Left lung (tissue), 10 donors: Measurements from ENCODE around the gene PDCD7. TPM values are rescaled to one million over a fixed set of nuclear protein-coding genes. Genes with fewer than 3 reads are reported as not detected.
A peak's percentile ranks its signal among the peaks of the same experiment; 100 is the strongest.
"Not testable (repeated sequence)": the region's sequence is repeated elsewhere in the genome, so short reads cannot be mapped to it uniquely, and the experiment has no call there.

Source experiments
- ATAC-seq: fragments of 200-7000 bp; cut with Tn5 transposase; one replicate; pipeline ENCODE4 v1.9.1; 2020; ENCODE audit warnings: moderate library complexity
- DNase-seq, 4 donors: peaks; one replicate each; pipeline ENCODE4 v3.0.0-alpha.2; 2013 to 2020
- H3K27ac ChIP-seq, 2 donors: fragments of 200-600 bp; sonication (generic) in 1 of 2; one replicate each; pipeline versions ENCODE4 v1.5.0 to v1.8.0; 2020 to 2021
- H3K27me3 ChIP-seq, 2 donors: fragments of 200-600 bp; sonication (generic) in 1 of 2; one replicate each; pipeline versions ENCODE4 v1.5.0 to v1.8.0; 2020 to 2021
- H3K36me3 ChIP-seq, 2 donors: fragments of 200-600 bp; sonication (generic) in 1 of 2; one replicate each; pipeline versions ENCODE4 v1.5.0 to v1.8.0; 2020 to 2021
- H3K4me1 ChIP-seq, 2 donors: fragments of 200-600 bp; one replicate each; pipeline ENCODE4 v1.8.0; 2021
- H3K4me3 ChIP-seq, 2 donors: fragments of 200-600 bp; sonication (generic) in 1 of 2; one replicate each; pipeline versions ENCODE4 v1.5.0 to v1.8.0; 2020 to 2021; ENCODE audit warnings: mild to moderate bottlenecking in 1 of 2
- H3K9me3 ChIP-seq, 2 donors: fragments of 200-600 bp; sonication (generic) in 1 of 2; one replicate each; pipeline versions ENCODE4 v1.5.0 to v1.8.0; 2020 to 2021
- intact Hi-C, 2 donors: fragments of 100-400 bp; cut with DNase I; formaldehyde crosslinking; loops; one replicate each; pipeline versions ENCODE4 v1.11.2 to v1.14.2; 2022
- polyA plus RNA-seq, 6 donors: library from polyadenylated mRNA; unstranded; fragments of 120-200 nt; gene quantifications; one replicate each; pipeline ENCODE4 v1.2.1, GENCODE V29; 2013; ENCODE audit not compliant: insufficient read length in 6 of 6
- total RNA-seq, 2 donors: library from RNA; stranded (reverse); fragmentation: NEBNext Ultra II Directional; extraction: Animal tissue kit (Norgen Biotek cat#: 25700); gene quantifications; one replicate each; pipeline ENCODE4 v1.2.1, GENCODE V29; 2021
- TF ChIP-seq, protein P1 (sequence below), 2 donors: fragments of 200-600 bp; sonication (generic) in 1 of 2; IDR thresholded peaks; one replicate each; pipeline versions ENCODE4 v1.5.0 to v1.8.0; 2021; ENCODE audit warnings: antibody characterized with exemption in 2 of 2
- donor health status: DM: no; HTN: yes; CAD: no.
- donor health status: DM: no; HTN: no; CAD: no.

Gene PDCD7
- total and polyA plus RNA-seq, 8 donors: 15.8 to 35.4 (median 33.8) TPM

DNA sequence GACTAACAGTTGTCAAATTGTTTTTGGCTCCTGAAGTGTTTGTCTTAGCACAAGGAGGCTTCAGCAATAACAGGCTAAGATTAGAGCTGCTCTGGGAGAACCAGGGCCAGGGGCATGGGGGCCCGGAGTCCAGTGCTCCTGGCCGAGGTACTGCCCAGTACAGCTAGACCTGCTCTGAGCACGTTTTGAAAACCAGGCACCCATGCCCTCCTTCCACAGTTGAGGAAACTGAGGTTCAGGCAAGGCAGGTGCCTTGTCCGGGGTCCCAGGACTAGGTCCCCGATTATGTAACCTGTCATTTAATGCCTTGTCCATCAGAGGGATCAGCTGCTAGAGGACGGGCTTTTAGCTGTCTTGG, 37.9 kb downstream of the PDCD7 start:
- no peaks in the 10 kb centered on the region for H3K27me3 ChIP-seq
- no peaks in the 10 kb centered on the region for H3K9me3 ChIP-seq
- no peaks in the 10 kb centered on the region for H3K4me1 ChIP-seq
- TF ChIP-seq, protein P1, sequence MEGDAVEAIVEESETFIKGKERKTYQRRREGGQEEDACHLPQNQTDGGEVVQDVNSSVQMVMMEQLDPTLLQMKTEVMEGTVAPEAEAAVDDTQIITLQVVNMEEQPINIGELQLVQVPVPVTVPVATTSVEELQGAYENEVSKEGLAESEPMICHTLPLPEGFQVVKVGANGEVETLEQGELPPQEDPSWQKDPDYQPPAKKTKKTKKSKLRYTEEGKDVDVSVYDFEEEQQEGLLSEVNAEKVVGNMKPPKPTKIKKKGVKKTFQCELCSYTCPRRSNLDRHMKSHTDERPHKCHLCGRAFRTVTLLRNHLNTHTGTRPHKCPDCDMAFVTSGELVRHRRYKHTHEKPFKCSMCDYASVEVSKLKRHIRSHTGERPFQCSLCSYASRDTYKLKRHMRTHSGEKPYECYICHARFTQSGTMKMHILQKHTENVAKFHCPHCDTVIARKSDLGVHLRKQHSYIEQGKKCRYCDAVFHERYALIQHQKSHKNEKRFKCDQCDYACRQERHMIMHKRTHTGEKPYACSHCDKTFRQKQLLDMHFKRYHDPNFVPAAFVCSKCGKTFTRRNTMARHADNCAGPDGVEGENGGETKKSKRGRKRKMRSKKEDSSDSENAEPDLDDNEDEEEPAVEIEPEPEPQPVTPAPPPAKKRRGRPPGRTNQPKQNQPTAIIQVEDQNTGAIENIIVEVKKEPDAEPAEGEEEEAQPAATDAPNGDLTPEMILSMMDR (IDR thresholded peaks at IDR 0.05): no peak
- no peak overlapping the region for H3K27ac ChIP-seq
- no peak overlapping the region for H3K4me3 ChIP-seq
- DNase-seq (no peak), ATAC-seq (no peak)
- peaks cover 3 to 41% of the 10 kb centered on the region in 2 donors for H3K36me3 ChIP-seq
- intact Hi-C loops: loop anchor here in 1 of 2 donors (10.0 kb wide), 1 partner anchor 61 kb away; no protein-coding TSS in a partner anchor

GRCh38 chr15:65095011-65095746, 38.4 kb downstream of the PDCD7 start:
- intact Hi-C loops: loop anchor here in 1 of 2 donors (10.0 kb wide), 1 partner anchor 60 kb away; no protein-coding TSS in a partner anchor
- Histone ChIP-seq H3K9me3 (no peaks in the 10 kb centered on the region), H3K36me3 (peaks cover 3 to 35% of the 10 kb centered on the region in 2 donors), H3K27me3 (no peaks in the 10 kb centered on the region), H3K4me1 (no peaks in the 10 kb centered on the region), H3K27ac (no peak overlapping the region), H3K4me3 (no peak overlapping the region)
- ATAC-seq: peak; percentile 17
- TF ChIP-seq, protein P1 (IDR thresholded peaks at IDR 0.05): no peak
- DNase-seq: no peak

DNA sequence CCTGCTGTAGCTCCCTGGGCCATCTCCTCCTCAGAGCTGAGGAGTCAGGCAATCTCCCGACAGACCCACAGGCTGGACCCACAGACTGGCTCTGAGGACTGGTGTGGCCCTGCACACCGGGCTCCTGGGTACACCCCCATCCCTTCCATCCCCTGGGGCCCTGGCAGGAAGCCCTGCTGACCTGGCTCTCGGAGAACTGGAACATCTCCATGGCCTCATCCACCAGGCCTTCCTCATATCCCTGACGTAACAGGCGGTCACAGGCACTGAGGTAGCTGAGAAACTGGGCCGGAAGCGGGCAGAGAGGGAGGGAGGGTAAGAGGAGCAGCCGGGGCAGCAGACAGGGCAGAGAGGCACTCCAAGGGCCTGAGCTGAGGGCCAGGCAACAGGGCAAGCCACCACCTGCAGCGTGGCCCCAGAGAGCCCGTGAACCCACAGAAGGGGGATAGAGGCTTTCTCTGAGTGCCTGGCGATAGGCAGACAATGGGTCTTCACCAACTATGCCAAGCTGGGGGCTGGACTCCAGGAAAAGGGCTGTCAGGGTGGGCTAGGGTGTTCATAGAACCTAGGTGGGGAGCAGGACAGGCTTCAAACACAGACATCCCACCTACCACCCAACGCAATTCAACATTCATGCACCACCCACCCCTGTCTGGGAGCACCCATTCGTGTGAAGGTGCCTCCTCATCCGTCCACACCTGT, 39.2 kb downstream of the PDCD7 start:
- ATAC-seq (peak; percentile 67), DNase-seq (no peak)
- Histone ChIP-seq H3K9me3 (no peaks in the 10 kb centered on the region), H3K27me3 (no peaks in the 10 kb centered on the region), H3K4me1 (no peaks in the 10 kb centered on the region), H3K4me3 (no peak overlapping the region), H3K36me3 (peaks cover 3 to 28% of the 10 kb centered on the region in 2 donors), H3K27ac (no peak overlapping the region)
- intact Hi-C loops: loop anchor here in 1 of 2 donors (10.0 kb wide), 1 partner anchor 60 kb away; no protein-coding TSS in a partner anchor
- TF ChIP-seq, protein P1 (IDR thresholded peaks at IDR 0.05): no peak

GRCh38 chr15:65093793-65094170, 39.8 kb downstream of the PDCD7 start:
- intact Hi-C loops: loop anchor here in 1 of 2 donors (10.0 kb wide), 1 partner anchor 59 kb away; no protein-coding TSS in a partner anchor

GRCh38 chr15:65092911-65093792, 40.5 kb downstream of the PDCD7 start:
- no peaks in the 10 kb centered on the region for H3K9me3 ChIP-seq
- H3K36me3 ChIP-seq: peaks cover 0 to 15% of the 10 kb centered on the region in 2 donors
- H3K4me1 ChIP-seq: peaks cover 3 to 4% of the 10 kb centered on the region in 2 donors
- H3K27ac ChIP-seq: no peak overlapping the region
- ATAC-seq (no peak), DNase-seq (no peak)
- TF ChIP-seq, protein P1 (IDR thresholded peaks at IDR 0.05): no peak
- intact Hi-C loops: loop anchor here in 1 of 2 donors (10.0 kb wide), 1 partner anchor 58 kb away; no protein-coding TSS in a partner anchor
- no peaks in the 10 kb centered on the region for H3K27me3 ChIP-seq
- no peak overlapping the region for H3K4me3 ChIP-seq

More at GRCh38 chr15:65093793-65094170, 39.8 kb downstream of the PDCD7 start:
- H3K9me3 ChIP-seq, H3K27me3 ChIP-seq, H3K4me1 ChIP-seq, DNase-seq, H3K4me3 ChIP-seq, ATAC-seq, H3K27ac ChIP-seq: not testable (repeated sequence)
- H3K36me3 ChIP-seq: peaks cover 0 to 21% of the 10 kb centered on the region in 2 donors
